ENCODE results near the gene CLPTM1. TPM values are rescaled to one million over a fixed set of nuclear protein-coding genes. Genes with fewer than 3 reads are reported as not detected.

The CLPTM1 gene
- total and polyA plus RNA-seq, 2 of the 8 experiments (the other 6 are each of a cell fraction or from before 2014, with no cell fraction given), result 84.8 to 108 TPM

DNA sequence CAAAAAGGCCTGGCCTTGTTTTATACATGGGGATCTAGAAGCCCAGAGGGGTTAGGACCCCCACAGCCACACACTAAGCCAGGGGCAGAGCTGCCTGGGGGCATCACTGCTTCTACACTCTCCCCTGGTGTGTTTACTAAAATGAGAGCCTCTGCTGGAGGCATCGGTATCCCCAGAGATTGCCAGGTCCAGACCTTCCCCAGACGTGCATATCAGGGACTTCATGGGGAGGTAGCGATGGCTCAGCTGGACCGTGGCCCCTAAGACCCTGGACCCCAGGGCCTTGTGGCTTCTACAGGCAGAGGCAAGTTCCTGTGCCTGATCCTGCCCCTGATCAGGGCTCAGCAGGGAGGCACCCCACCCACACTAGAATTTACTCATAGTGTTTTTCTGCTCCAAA, 13.5 kb downstream of the CLPTM1 start (continued):
- TF ChIP-seq CTCF (IDR thresholded peaks at IDR 0.05; ENCODE audit: control extremely low read depth in 1 of 3, insufficient read depth in 1 of 3, low read depth in 1 of 3, low read length in 3 of 3), result no peak
